Memory B cell (primary cell): Measurements from ENCODE around the gene SLC38A3.
A peak's percentile ranks its signal among the peaks of the same experiment; 100 is the strongest.
"Not testable (repeated sequence)": the region's sequence is repeated elsewhere in the genome, so short reads cannot be mapped to it uniquely, and the experiment has no call there.

ENCODE experiments used
- ATAC-seq: fragments of 150-1000 bp; cut with Tn5 transposase; 2 replicates; pipeline ENCODE4 v1.10.0; 2021; ENCODE audit warnings: low read depth, mild to moderate bottlenecking, moderate library complexity
- DNase-seq, 2 donors: peaks; one replicate each; pipeline ENCODE4 v3.0.0; 2022; ENCODE audit warnings: low spot score in 2 of 2
- H3K27ac Mint-ChIP-seq: one replicate; pipeline ENCODE4 v1.8.0; 2022; ENCODE audit warnings: mild to moderate bottlenecking, moderate library complexity, mixed read lengths
- H3K27me3 Mint-ChIP-seq: one replicate; pipeline ENCODE4 v1.8.0; 2022; ENCODE audit warnings: mixed read lengths
- H3K36me3 Mint-ChIP-seq: one replicate; pipeline ENCODE4 v1.8.0; 2022; ENCODE audit warnings: mild to moderate bottlenecking, mixed read lengths
- H3K4me1 Mint-ChIP-seq: one replicate; pipeline ENCODE4 v1.8.0; 2022; ENCODE audit warnings: mixed read lengths
- H3K4me3 Mint-ChIP-seq: one replicate; pipeline ENCODE4 v1.8.0; 2022; ENCODE audit warnings: mild to moderate bottlenecking, moderate library complexity, mixed read lengths
- H3K9me3 Mint-ChIP-seq: one replicate; pipeline ENCODE4 v1.8.0; 2022; ENCODE audit warnings: mixed read lengths

The SLC38A3 gene

GRCh38 chr3:50205413-50206276 lies 574 bp downstream of the SLC38A3 start:
- peak overlapping the region; percentile 41 for H3K4me3 Mint-ChIP-seq
- H3K36me3 Mint-ChIP-seq, result no peaks in the 10 kb centered on the region
- no peaks in the 10 kb centered on the region for H3K9me3 Mint-ChIP-seq
- no peaks in the 10 kb centered on the region for H3K4me1 Mint-ChIP-seq
- no peak overlapping the region for H3K27ac Mint-ChIP-seq
- ATAC-seq (peak; percentile 87), DNase-seq (peak in 1 of 2 donors; percentile 50)
- peaks cover 38% of the 10 kb centered on the region for H3K27me3 Mint-ChIP-seq

DNA sequence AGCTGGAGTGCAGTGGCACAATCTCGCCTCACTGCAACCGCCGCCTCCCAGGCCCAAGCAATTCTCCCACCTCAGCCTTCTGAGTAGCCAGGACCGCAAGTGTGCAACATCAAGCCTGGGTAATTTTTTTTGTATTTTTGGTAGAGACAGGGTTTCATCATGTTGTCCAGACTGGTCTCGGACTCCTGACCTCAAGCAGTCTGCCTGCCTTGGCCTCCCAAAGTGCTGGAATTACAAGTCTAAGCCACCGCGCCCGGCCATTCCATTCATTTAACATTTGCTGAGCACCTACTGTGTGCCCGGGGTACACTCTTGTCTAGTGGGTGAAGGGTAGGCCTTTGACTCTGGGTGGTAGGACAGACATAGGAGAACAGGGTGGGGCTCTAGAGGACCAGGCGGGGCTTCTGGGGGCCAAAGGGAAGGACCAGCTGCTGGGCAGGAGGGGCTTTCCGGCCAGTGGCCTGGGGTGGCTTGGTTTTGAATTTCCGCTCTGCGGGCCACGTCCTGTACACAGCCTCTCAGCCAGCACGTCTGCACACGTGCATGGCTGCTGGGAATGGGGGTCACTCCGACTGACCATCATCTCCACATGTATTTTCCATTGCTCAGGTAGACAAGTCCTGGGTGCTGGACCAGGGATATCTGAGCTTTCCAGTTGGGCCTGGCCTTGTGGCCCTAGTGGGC lies 2.4 kb downstream of the SLC38A3 start:
- Mint-ChIP-seq H3K27me3 (peaks cover 31% of the 10 kb centered on the region), H3K9me3 (no peaks in the 10 kb centered on the region), H3K27ac (no peak overlapping the region), H3K4me1 (no peaks in the 10 kb centered on the region), H3K4me3 (no peak overlapping the region), H3K36me3 (no peaks in the 10 kb centered on the region)
- DNase-seq, result no peak
- ATAC-seq, result no peak

DNA sequence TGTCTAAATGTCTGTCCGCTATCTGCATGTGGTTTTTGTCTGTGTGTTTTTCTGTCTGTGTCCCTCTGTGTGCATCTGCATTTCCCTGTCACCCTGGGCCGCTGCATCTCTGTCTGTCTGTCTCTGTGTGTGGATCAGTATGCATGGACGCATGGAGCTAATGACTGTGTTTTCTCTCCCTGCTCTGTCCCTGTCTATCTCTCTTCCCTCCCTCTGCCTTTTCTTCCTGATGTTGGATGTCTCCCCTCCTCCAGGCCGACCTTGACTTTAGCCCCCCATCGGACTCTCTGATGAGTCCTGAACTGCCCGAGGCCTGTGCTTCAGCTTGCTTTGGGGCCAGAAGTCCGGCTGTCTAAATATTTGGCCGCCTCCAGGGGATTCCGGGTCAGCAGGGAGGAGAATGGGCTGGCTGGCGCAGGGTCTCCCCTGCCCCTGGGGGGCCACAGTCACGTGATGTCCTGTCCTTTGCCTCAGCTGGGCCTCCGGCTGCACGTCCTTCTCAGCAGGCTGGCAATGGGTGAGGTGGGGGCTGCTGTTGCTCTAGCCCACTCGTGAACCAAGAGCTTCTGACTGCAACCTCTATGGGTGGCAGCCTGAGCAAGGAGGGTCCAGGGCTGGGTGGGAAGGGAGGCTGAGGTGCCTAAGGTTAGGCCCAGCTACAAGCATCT lies 3.7 kb downstream of the SLC38A3 start:
- no peak overlapping the region for H3K27ac Mint-ChIP-seq
- H3K4me3 Mint-ChIP-seq, result no peak overlapping the region
- H3K27me3 Mint-ChIP-seq, result peaks cover 23% of the 10 kb centered on the region
- no peaks in the 10 kb centered on the region for H3K9me3 Mint-ChIP-seq
- ATAC-seq, result no peak
- H3K4me1 Mint-ChIP-seq, result no peaks in the 10 kb centered on the region
- no peaks in the 10 kb centered on the region for H3K36me3 Mint-ChIP-seq
- DNase-seq, result no peak

- ATAC-seq (no peak), DNase-seq (no peak)
- H3K27ac Mint-ChIP-seq, result no peak overlapping the region
- no peaks in the 10 kb centered on the region for H3K36me3 Mint-ChIP-seq
- H3K27me3 Mint-ChIP-seq, result peaks cover 18% of the 10 kb centered on the region
- no peak overlapping the region for H3K4me3 Mint-ChIP-seq
- no peaks in the 10 kb centered on the region for H3K9me3 Mint-ChIP-seq
- H3K4me1 Mint-ChIP-seq, result no peaks in the 10 kb centered on the region
Measured at GRCh38 chr3:50210176-50210509, 5.1 kb downstream of the SLC38A3 start.

- H3K27ac Mint-ChIP-seq, result no peak overlapping the region
- no peak for ATAC-seq
- no peaks in the 10 kb centered on the region for H3K36me3 Mint-ChIP-seq
- peaks cover 20% of the 10 kb centered on the region for H3K27me3 Mint-ChIP-seq
- no peaks in the 10 kb centered on the region for H3K9me3 Mint-ChIP-seq
- no peak overlapping the region for H3K4me3 Mint-ChIP-seq
- H3K4me1 Mint-ChIP-seq, result no peaks in the 10 kb centered on the region
- DNase-seq, result no peak
Measured at GRCh38 chr3:50210510-50211367, 5.7 kb downstream of the SLC38A3 start.

DNA sequence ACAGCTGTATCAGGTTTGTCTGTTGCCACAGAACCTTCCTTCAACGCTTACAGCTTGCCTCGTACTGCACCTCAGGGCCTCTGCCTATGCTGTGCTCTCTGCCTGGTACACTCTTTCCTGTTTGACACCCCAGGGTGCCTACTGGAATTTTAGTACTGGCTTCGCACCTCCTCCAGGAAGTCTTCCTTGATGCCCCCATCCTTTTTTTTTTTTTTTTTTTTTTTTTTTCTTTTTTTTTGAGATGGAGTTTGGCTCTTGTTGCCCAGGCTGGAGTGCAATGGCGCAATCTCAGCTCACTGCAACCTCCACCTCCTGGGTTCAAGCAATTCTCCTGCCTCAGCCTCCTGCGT lies 6.3 kb downstream of the SLC38A3 start:
- not testable (repeated sequence) for H3K4me1 Mint-ChIP-seq, DNase-seq, H3K27ac Mint-ChIP-seq, H3K36me3 Mint-ChIP-seq, ATAC-seq, H3K4me3 Mint-ChIP-seq, H3K9me3 Mint-ChIP-seq
- peaks cover 18% of the 10 kb centered on the region for H3K27me3 Mint-ChIP-seq

DNA sequence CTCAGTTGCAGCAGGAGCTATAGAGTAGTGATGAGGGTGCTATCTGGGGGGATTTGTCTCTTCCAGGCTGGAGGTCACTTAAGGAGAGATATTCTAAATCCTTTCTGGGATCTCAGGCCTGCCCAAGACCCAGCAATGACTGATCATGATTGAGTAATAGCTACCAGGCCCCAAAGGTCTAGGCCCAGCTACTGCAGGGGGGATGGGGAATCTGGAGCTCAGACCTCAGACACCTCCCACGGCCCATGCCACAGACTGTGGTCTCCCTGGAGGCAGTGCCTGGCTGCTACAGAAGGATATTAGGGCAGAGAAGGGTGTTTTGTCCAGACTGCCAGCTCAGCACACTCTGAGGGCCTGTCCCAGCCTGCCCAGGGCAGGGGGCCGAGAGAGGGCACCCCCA lies 6.9 kb downstream of the SLC38A3 start:
- no peaks in the 10 kb centered on the region for H3K9me3 Mint-ChIP-seq
- H3K27ac Mint-ChIP-seq, result no peak overlapping the region
- no peak overlapping the region for H3K4me3 Mint-ChIP-seq
- H3K4me1 Mint-ChIP-seq, result no peaks in the 10 kb centered on the region
- DNase-seq (no peak), ATAC-seq (no peak)
- H3K36me3 Mint-ChIP-seq, result no peaks in the 10 kb centered on the region
- H3K27me3 Mint-ChIP-seq, result peaks cover 14% of the 10 kb centered on the region

GRCh38 chr3:50212502-50212901 lies 7.4 kb downstream of the SLC38A3 start:
- no peak for ATAC-seq
- Mint-ChIP-seq H3K4me1 (no peaks in the 10 kb centered on the region), H3K9me3 (no peaks in the 10 kb centered on the region), H3K27ac (no peak overlapping the region), H3K36me3 (no peaks in the 10 kb centered on the region), H3K27me3 (peaks cover 12% of the 10 kb centered on the region), H3K4me3 (no peak overlapping the region)
- DNase-seq, result no peak

- H3K9me3 Mint-ChIP-seq, result no peaks in the 10 kb centered on the region
Measured at GRCh38 chr3:50212971-50213370, 7.9 kb downstream of the SLC38A3 start.

GRCh38 chr3:50213373-50213772 lies 8.3 kb downstream of the SLC38A3 start:
- Mint-ChIP-seq H3K4me1 (no peaks in the 10 kb centered on the region), H3K27ac (no peak overlapping the region), H3K36me3 (no peaks in the 10 kb centered on the region), H3K9me3 (no peaks in the 10 kb centered on the region), H3K27me3 (peaks cover 12% of the 10 kb centered on the region), H3K4me3 (no peak overlapping the region)
- DNase-seq (no peak), ATAC-seq (no peak)

More at GRCh38 chr3:50212971-50213370, 7.9 kb downstream of the SLC38A3 start:
- Mint-ChIP-seq H3K36me3 (no peaks in the 10 kb centered on the region), H3K27me3 (peaks cover 12% of the 10 kb centered on the region), H3K27ac (no peak overlapping the region), H3K4me1 (no peaks in the 10 kb centered on the region), H3K4me3 (no peak overlapping the region)
- DNase-seq (no peak), ATAC-seq (no peak)

GRCh38 chr3:50214824-50215223 lies 9.8 kb downstream of the SLC38A3 start:
- Mint-ChIP-seq H3K27me3 (peaks cover 12% of the 10 kb centered on the region), H3K4me1 (no peaks in the 10 kb centered on the region), H3K36me3 (no peaks in the 10 kb centered on the region), H3K9me3 (no peaks in the 10 kb centered on the region), H3K27ac (no peak overlapping the region), H3K4me3 (no peak overlapping the region)
- ATAC-seq (no peak), DNase-seq (no peak)

GRCh38 chr3:50215529-50215928 lies 10.5 kb downstream of the SLC38A3 start:
- ATAC-seq, result no peak
- Mint-ChIP-seq H3K27me3 (peaks cover 12% of the 10 kb centered on the region), H3K27ac (no peak overlapping the region), H3K9me3 (no peaks in the 10 kb centered on the region), H3K4me3 (no peak overlapping the region), H3K4me1 (no peaks in the 10 kb centered on the region), H3K36me3 (no peaks in the 10 kb centered on the region)
- DNase-seq, result no peak

- Mint-ChIP-seq H3K36me3 (no peaks in the 10 kb centered on the region), H3K9me3 (no peaks in the 10 kb centered on the region), H3K27ac (peak overlapping the region; percentile 45), H3K4me1 (no peaks in the 10 kb centered on the region), H3K27me3 (peaks cover 10% of the 10 kb centered on the region), H3K4me3 (no peak overlapping the region)
- ATAC-seq, result no peak
- DNase-seq, result no peak
Measured at GRCh38 chr3:50217681-50218080, 12.6 kb downstream of the SLC38A3 start.

DNA sequence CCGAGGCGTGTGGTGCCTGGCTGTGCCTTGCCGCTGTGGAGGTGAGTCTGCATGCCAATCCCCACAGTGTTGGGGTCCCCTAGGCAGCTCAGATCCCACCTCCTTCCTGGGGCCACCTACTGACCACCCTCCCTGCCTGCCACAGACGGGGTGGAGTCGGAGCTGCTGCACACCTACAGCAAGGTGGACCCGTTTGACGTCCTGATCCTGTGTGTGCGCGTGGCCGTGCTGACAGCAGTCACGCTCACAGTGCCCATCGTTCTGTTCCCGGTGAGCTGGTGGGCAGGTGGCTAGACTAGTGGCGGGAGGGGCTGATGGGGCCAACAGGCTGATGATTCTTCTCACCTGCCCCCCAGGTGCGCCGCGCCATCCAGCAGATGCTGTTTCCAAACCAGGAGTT lies 13.4 kb downstream of the SLC38A3 start:
- no peak overlapping the region for H3K4me3 Mint-ChIP-seq
- no peaks in the 10 kb centered on the region for H3K9me3 Mint-ChIP-seq
- peaks cover 11% of the 10 kb centered on the region for H3K27me3 Mint-ChIP-seq
- H3K36me3 Mint-ChIP-seq, result no peaks in the 10 kb centered on the region
- H3K4me1 Mint-ChIP-seq, result no peaks in the 10 kb centered on the region
- ATAC-seq, result no peak
- no peak overlapping the region for H3K27ac Mint-ChIP-seq
- DNase-seq, result no peak
